CD14-positive monocyte (primary cell): ENCODE data around the gene PLCD1. TPM values are rescaled to one million over a fixed set of nuclear protein-coding genes. Genes with fewer than 3 reads are reported as not detected.
A peak's percentile ranks its signal among the peaks of the same experiment; 100 is the strongest.

Source experiments
- DNase-seq, 3 donors: peaks; one replicate each; pipeline ENCODE4 v3.0.0-alpha.2; 2011 to 2022
- H2AFZ ChIP-seq: 2 replicates; pipeline ENCODE4 v1.6.0; 2012; ENCODE audit warnings: mild to moderate bottlenecking, low read depth, low read length, inconsistent platforms; ENCODE audit not compliant: insufficient read depth, poor library complexity, severe bottlenecking
- H3K27ac ChIP-seq, 2 donors: 1 replicate in 1 of 2; 2 replicates in 1 of 2; pipeline ENCODE4 v1.5.1; 2012 to 2013; ENCODE audit warnings: low read length in 2 of 2, control low read depth in 1 of 2, inconsistent platforms in 1 of 2, low read depth in 1 of 2, mild to moderate bottlenecking in 1 of 2
- H3K27me3 ChIP-seq, 2 donors: one replicate each; pipeline versions ENCODE4 v1.6.0 to v1.6.1; 2011 to 2013; ENCODE audit warnings: low read length in 2 of 2; ENCODE audit not compliant: control insufficient read depth in 2 of 2, insufficient read depth in 2 of 2
- H3K36me3 ChIP-seq, 2 donors: replicated peaks in 1 of 2; 1 replicate in 1 of 2; 2 replicates in 1 of 2; pipeline versions ENCODE4 v1.5.1 to v1.6.1; 2012 to 2013; ENCODE audit warnings: low read length in 2 of 2, control low read depth in 1 of 2, inconsistent platforms in 1 of 2, mild to moderate bottlenecking in 1 of 2; ENCODE audit not compliant: insufficient read depth in 2 of 2, control insufficient read depth in 1 of 2
- H3K4me1 ChIP-seq, 2 donors: 1 replicate in 1 of 2; 2 replicates in 1 of 2; pipeline versions ENCODE4 v1.5.1 to v1.6.1; 2012 to 2013; ENCODE audit warnings: low read length in 2 of 2, control low read depth in 1 of 2, inconsistent platforms in 1 of 2, mild to moderate bottlenecking in 1 of 2, moderate library complexity in 1 of 2; ENCODE audit not compliant: insufficient read depth in 2 of 2, control insufficient read depth in 1 of 2
- H3K4me2 ChIP-seq: replicated peaks from 2 replicates; pipeline ENCODE3; 2012; ENCODE audit warnings: low read length, moderate library complexity, mild to moderate bottlenecking; ENCODE audit not compliant: poor library complexity, severe bottlenecking; ENCODE audit errors: extremely low read depth
- H3K4me3 ChIP-seq, 3 experiments: fragments of 200-600 bp in 1 of 3; sonication (generic) in 1 of 3; replicated peaks in 1 of 3; 1 replicate in 2 of 3; 2 replicates in 1 of 3; pipeline ENCODE4 v1.5.1; 2011 to 2013; ENCODE audit warnings: low read length in 3 of 3, mild to moderate bottlenecking in 3 of 3, control low read depth in 2 of 3, low read depth in 2 of 3, inconsistent platforms in 1 of 3, moderate library complexity in 1 of 3
- H3K79me2 ChIP-seq: 2 replicates; pipeline ENCODE4 v1.6.0; 2012; ENCODE audit warnings: mild to moderate bottlenecking, control low read depth, inconsistent platforms, low read length, moderate library complexity; ENCODE audit not compliant: insufficient read depth
- H3K9ac ChIP-seq: 2 replicates; pipeline ENCODE4 v1.6.0; 2017; ENCODE audit warnings: low read length, mild to moderate bottlenecking; ENCODE audit not compliant: insufficient read depth, poor library complexity, severe bottlenecking
- H3K9me3 ChIP-seq, 2 donors: replicated peaks in 1 of 2; 1 replicate in 1 of 2; 2 replicates in 1 of 2; pipeline versions ENCODE4 v1.5.1 to v1.6.1; 2012 to 2013; ENCODE audit warnings: low read length in 2 of 2, control low read depth in 1 of 2; ENCODE audit not compliant: control insufficient read depth in 1 of 2, insufficient read depth in 1 of 2
- H4K20me1 ChIP-seq: 2 replicates; pipeline ENCODE4 v1.6.0; 2012; ENCODE audit warnings: mild to moderate bottlenecking, low read length, control low read depth, moderate library complexity; ENCODE audit not compliant: insufficient read depth
- H3K27ac Mint-ChIP-seq, 7 donors: one replicate each; pipeline ENCODE4 v1.8.0; 2020; ENCODE audit warnings: mild to moderate bottlenecking in 7 of 7, mixed read lengths in 7 of 7, moderate library complexity in 6 of 7, inconsistent platforms in 2 of 7
- H3K27me3 Mint-ChIP-seq, 3 donors: one replicate each; pipeline ENCODE4 v1.8.0; 2021 to 2022; ENCODE audit warnings: low read depth in 3 of 3, mild to moderate bottlenecking in 3 of 3, mixed read lengths in 3 of 3, moderate library complexity in 3 of 3, inconsistent platforms in 1 of 3
- H3K36me3 Mint-ChIP-seq, 2 donors: one replicate each; pipeline ENCODE4 v1.8.0; 2020; ENCODE audit warnings: mixed read lengths in 2 of 2, inconsistent platforms in 1 of 2, mild to moderate bottlenecking in 1 of 2
- H3K4me1 Mint-ChIP-seq: one replicate; pipeline ENCODE4 v1.8.0; 2020; ENCODE audit warnings: mild to moderate bottlenecking, mixed read lengths
- H3K4me3 Mint-ChIP-seq, 2 donors: one replicate each; pipeline ENCODE4 v1.8.0; 2020; ENCODE audit warnings: mild to moderate bottlenecking in 2 of 2, mixed read lengths in 2 of 2, moderate library complexity in 1 of 2
- H3K9me3 Mint-ChIP-seq, 7 donors: one replicate each; pipeline ENCODE4 v1.8.0; 2020 to 2022; ENCODE audit warnings: mixed read lengths in 7 of 7, mild to moderate bottlenecking in 6 of 7, moderate library complexity in 6 of 7, inconsistent platforms in 2 of 7
- WGBS: methylation state at CpG from one replicate; pipeline ENCODE4 v1.1.5; 2013; ENCODE audit warnings: missing lambda C conversion rate; ENCODE audit not compliant: insufficient coverage; 5-methylcytosine and 5-hydroxymethylcytosine counted together
- intact Hi-C, 2 donors: fragments of 100-400 bp; cut with micrococcal nuclease; formaldehyde crosslinking; loops; one replicate each; pipeline versions ENCODE4 v1.15.0 to v1.15.1; 2023
- polyA plus RNA-seq, 3 donors: library from polyadenylated mRNA; depleted of rRNA in 1 of 3; unstranded in 2 of 3; stranded (reverse) in 1 of 3; fragments of 300-500 nt in 2 of 3; fragments of >200 nt in 1 of 3; fragmentation: Illumina TruSeq in 2 of 3; gene quantifications; 1 replicate in 2 of 3; 2 replicates in 1 of 3; pipeline ENCODE4 v1.2.3, GENCODE V29; 2012 to 2021
- TF ChIP-seq, protein P1 (sequence below): fragments of 200-600 bp; IDR thresholded peaks from one replicate; pipeline ENCODE4 v1.8.0; 2022; ENCODE audit warnings: antibody characterized with exemption, mild to moderate bottlenecking

PLCD1 gene
- polyA plus RNA-seq, 3 donors: 4.1 to 6.4 (median 6.0) TPM

DNA sequence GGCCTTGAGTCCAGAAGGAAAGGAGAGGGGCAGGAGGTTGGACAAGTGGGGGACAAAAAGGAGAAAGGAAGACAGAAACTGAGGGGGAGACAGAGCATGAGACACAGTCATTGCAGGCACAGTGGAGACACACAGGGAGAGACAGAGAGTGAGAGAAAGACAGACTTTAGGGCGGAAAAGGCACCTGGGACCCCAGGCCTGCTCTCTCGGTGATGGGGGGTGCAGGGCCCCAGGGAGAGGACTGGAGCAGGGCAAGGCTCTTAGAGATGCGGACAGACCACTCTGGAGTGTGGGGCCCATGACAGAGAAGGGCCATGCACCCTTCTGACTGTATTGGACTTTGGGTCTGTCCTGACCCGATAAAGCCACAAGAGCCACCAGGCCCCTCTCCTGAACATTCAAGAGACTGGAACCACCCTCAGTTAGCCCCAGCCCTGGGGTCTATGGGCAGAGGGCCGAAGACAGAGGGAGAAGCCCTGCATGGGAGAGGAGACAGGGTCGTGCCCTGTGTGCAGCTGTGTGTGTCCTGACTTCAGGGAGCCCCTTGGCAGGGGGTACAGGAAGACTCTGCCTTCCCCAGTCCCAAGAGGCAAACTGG lies 12.5 kb downstream of the PLCD1 start:
- WGBS: 100% methylated on average over 2 of the region's 6 CpGs
- peaks cover 6 to 9% (median 8%) of the 10 kb centered on the region in 7 donors for H3K9me3 Mint-ChIP-seq

DNA sequence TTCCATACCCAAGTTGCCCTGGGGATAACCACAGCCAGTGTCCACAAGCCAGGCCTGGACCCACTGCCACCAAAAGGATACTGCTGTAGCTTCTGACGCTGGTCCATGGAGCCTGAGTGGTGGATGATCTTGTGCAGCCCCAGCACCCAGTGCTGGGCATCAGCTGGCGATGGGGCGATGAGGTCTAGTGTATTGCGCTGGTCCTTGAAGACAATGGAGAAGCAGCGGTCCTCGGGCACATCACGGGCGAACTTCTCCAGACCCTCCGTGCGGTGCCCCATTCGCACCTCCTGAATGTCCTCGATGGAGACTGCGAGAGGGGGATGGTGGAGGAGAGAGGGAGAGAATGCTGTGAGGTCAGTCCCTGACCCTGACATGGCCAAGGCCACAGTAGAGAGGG lies 13.0 kb downstream of the PLCD1 start:
- Mint-ChIP-seq H3K4me3 (no peak overlapping the region), H3K9me3 (peaks cover 6 to 9% (median 8%) of the 10 kb centered on the region in 7 donors), H3K4me1 (peaks cover 19% of the 10 kb centered on the region), H3K27ac (peak overlapping the region in 1 of 7 donors; percentile 1), H3K36me3 (peaks cover 30 to 40% of the 10 kb centered on the region in 2 donors), H3K27me3 (peaks cover 0 to 3% (median 2%) of the 10 kb centered on the region in 3 donors)
- WGBS: 100% methylated on average over 13 of the region's 13 CpGs
- TF ChIP-seq, protein P1, sequence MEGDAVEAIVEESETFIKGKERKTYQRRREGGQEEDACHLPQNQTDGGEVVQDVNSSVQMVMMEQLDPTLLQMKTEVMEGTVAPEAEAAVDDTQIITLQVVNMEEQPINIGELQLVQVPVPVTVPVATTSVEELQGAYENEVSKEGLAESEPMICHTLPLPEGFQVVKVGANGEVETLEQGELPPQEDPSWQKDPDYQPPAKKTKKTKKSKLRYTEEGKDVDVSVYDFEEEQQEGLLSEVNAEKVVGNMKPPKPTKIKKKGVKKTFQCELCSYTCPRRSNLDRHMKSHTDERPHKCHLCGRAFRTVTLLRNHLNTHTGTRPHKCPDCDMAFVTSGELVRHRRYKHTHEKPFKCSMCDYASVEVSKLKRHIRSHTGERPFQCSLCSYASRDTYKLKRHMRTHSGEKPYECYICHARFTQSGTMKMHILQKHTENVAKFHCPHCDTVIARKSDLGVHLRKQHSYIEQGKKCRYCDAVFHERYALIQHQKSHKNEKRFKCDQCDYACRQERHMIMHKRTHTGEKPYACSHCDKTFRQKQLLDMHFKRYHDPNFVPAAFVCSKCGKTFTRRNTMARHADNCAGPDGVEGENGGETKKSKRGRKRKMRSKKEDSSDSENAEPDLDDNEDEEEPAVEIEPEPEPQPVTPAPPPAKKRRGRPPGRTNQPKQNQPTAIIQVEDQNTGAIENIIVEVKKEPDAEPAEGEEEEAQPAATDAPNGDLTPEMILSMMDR: no peak
- Histone ChIP-seq H3K4me3 (no peak overlapping the region), H3K27ac (no peak overlapping the region), H3K9ac (no peak overlapping the region), H3K9me3 (peaks cover 0 to 5% of the 10 kb centered on the region in 2 donors), H3K4me2 (no peak overlapping the region), H2AFZ (no peak overlapping the region), H3K4me1 (peaks cover 12 to 16% of the 10 kb centered on the region in 2 donors), H4K20me1 (no peaks in the 10 kb centered on the region), H3K27me3 (no peaks in the 10 kb centered on the region), H3K36me3 (peaks cover 10 to 17% of the 10 kb centered on the region in 2 donors), H3K79me2 (no peaks in the 10 kb centered on the region)
- intact Hi-C loops: no loop called here
- DNase-seq: no peak

More for the DNA sequence above, 12.5 kb downstream of the PLCD1 start:
- DNase-seq: no peak
- H3K27ac Mint-ChIP-seq: peak overlapping the region in 1 of 7 donors; percentile 1
- Histone ChIP-seq H3K79me2 (no peaks in the 10 kb centered on the region), H3K4me1 (peaks cover 12 to 16% of the 10 kb centered on the region in 2 donors), H3K27ac (no peak overlapping the region), H2AFZ (no peak overlapping the region), H3K36me3 (peaks cover 10 to 17% of the 10 kb centered on the region in 2 donors), H3K9me3 (peaks cover 0 to 5% of the 10 kb centered on the region in 2 donors), H3K4me3 (no peak overlapping the region), H4K20me1 (no peaks in the 10 kb centered on the region), H3K27me3 (no peaks in the 10 kb centered on the region), H3K4me2 (no peak overlapping the region), H3K9ac (no peak overlapping the region)
- intact Hi-C loops: no loop called here
- no peak overlapping the region for H3K4me3 Mint-ChIP-seq
- peaks cover 19% of the 10 kb centered on the region for H3K4me1 Mint-ChIP-seq
- H3K36me3 Mint-ChIP-seq: peaks cover 30 to 40% of the 10 kb centered on the region in 2 donors
- TF ChIP-seq, protein P1: no peak
- peaks cover 0 to 3% (median 2%) of the 10 kb centered on the region in 3 donors for H3K27me3 Mint-ChIP-seq
